Measurements from ENCODE around the gene GIPC2.
"Not testable (repeated sequence)": the region's sequence is repeated elsewhere in the genome, so short reads cannot be mapped to it uniquely, and the experiment has no call there.

The GIPC2 gene

DNA sequence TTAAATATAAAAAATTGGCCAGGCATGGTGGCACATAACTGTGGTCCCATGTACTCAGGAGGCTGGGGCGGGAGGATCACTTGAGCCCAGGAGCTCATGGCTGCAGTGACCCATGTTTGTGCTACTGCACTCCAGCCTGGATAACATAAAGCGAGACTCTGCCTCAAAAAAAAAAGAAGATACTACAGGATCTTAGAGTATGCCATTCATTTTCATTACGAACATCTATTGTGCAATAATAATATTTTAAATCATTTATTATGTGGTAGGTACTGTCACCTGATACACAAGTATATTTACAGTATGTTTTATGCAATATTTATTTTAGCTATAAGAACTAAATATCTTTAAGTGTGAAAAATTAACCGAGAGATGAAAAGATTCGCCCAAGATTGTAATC, 9.3 kb upstream of the GIPC2 start:
- no peak for DNase-seq (ENCODE audit: low read depth, low spot score)

DNA sequence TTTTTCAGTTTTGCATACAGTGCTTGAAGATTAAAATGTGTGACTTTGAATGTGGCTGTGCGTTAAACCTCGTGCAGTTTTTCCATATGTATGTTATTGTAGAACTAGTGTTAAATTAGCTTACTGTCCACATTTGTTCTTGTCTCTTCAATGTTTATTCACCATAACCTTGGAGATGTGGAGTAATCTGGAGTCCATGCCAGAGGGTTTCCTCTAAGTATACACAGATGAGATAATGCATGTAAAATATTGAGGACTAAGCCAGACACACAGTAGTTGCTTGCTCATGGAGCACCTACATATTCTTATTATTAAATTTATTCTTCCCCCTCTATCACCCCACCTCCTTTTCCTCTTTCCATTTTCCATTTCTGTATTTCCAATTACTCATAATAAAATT, 7.7 kb upstream of the GIPC2 start:
- DNase-seq (ENCODE audit: low read depth, low spot score) = no peak

DNA sequence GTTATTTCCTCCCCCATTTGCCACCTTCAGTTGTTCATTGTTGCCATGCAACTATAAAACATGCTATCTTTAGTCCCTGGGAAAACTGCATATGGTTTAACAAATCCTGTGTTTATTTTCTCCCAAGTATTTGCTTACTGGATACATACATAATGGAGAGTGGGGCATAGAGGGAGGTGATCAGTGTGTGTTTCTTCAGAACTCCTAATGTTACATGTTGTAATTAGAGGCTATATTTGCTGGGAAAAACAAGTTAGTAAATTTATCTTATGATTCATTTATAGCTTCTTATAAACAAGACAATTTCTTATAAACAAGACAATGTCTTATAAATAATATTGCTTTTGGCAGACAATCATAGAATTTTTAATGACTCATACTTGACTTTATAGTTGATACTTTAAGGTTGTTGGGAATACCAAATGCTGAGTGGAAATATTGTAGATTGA, 7.3 kb upstream of the GIPC2 start:
- peak; percentile 67 for DNase-seq (ENCODE audit: low read depth, low spot score)

DNA sequence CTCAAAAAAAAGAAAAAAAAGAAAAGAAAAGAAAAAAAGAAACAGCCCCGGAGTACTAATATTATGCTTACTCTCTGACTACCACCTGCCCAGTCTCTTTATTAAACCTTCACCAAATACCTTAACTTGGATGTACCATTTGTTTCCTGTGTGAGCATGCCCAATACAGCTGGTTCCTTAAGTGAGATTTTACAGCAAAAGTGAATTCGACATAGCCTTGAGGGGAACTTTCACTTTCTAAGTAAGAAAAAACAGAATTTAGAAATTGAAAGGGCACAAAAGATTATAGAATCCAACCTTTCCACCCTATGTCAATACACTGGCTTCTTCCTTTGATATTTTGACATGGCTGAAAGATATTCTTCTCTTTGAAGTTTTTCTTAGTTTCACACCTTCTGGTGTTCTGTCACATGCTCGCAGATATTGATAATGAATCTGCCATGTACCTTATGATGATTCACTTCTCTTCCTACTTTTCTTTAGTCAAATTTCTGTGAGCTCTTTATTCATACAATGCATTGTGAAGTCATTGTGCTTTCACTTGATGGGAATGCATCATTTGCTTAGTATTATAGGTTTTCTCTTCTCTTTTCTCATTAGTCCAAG, 5.2 kb upstream of the GIPC2 start:
- no peak for DNase-seq (ENCODE audit: low read depth, low spot score)

DNA sequence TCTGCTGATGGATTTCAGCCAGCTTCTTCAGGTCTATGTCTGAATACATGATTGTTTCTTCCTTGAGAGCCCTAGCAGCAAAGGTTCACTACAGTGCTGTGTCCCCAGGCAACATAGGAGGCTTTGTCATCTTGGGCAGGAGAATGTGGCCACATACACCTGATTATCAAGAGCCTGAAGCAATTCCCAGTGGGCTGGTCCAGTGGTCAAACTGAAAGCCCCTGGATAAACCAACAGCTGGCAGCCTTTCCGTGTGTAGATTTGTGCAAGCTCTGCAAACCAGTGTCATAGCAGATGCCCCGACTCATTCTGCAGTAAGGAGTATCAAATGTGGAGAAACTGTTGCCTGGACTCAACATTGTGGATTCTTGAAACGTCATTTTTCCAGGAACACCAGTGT, 2.3 kb upstream of the GIPC2 start:
- DNase-seq (ENCODE audit: low read depth, low spot score) = no peak

DNA sequence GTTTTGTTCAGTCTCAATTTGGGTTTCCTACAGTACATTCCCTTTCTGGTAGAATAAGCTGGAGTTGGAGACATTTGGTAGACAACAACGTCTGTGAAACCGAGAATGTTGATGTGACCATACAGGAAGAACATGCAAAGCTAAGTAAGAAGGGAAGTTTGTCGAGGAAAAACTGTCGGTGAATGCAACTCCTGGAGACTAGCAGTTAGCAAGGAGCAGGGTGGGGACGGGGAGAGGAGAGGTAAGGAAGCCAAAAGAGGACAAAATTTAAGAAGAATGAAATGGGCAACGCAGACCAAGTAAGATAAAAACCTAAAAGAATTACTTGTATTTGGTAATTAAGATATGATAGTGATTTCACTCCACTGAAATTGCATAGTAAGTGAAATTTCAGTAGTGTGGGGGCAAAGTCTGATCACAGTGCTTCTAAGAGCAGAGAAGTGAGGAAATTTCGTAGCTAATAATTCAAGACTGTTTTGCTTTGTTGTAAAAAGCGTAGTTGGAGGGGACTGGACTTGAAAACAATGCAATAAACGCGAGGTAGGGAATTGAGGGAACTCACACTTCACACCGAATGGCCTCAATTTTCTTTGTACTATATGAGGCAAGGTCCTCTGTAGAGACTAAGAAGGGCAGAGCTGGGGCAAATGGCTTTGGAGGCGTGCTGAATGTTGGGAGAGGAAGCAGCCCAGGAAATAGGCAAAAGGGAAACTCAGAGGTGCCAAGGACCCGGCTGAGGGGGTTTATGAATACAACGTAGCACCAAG, 787 bp upstream of the GIPC2 start:
- DNase-seq (ENCODE audit: low read depth, low spot score) = no peak

DNA sequence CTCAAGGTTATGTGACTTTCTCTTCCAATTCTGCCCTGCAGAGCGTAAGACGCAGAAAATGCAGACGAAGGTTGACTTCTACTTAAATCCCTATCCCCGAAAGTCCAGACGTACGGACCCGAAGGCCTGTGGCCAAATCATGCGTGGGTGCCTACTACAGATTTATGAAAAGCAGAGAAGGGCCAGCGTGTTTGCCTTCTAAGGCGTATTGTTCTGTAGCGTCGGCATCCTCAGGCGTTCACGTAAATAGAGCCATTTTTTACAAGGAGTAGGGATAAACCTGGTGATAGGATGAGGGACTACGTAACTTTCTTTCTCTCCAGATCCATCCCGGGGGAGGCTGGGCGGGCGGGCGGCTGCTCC, 222 bp upstream of the GIPC2 start:
- DNase-seq (ENCODE audit: low read depth, low spot score) = no peak

DNA sequence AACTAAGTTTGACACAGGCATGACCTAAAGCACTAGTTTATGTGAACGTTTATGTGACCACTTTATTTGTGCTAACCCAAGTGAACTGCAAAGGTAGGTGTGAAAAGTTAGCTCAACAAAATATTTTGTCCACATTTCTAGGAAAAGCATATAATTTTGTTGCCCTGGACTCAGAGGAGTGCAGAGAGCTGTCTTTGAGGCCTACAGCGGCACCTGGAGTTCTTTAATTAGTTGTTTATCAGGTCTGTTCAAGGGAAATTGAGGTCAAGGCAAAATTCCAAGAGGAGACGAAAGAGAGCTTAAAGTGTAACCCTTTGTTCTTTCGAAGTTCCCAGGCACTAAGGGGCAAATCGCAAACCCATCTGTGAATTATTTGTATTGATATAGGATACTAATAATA, 1.3 kb downstream of the GIPC2 start:
- no peak for DNase-seq (ENCODE audit: low read depth, low spot score)

DNA sequence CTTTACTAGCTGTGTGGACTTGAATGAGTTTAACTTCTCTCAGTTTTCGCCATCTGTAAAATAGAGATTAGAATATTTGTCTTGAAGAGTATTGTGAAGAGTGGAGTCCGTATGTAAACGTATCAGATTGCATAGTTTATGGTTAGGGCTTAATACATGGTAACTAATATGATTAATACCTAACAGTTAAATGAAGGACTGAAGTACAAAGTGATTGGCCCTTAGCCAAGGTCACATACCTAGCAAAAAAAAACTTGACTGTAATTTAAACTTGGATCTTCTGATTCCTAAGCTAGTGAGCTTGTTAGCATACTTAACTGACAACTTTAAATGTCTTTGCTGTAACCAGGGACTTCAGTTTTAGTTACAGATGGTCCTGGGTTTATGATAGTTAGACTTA, 1.9 kb downstream of the GIPC2 start:
- no peak for DNase-seq (ENCODE audit: low read depth, low spot score)

DNA sequence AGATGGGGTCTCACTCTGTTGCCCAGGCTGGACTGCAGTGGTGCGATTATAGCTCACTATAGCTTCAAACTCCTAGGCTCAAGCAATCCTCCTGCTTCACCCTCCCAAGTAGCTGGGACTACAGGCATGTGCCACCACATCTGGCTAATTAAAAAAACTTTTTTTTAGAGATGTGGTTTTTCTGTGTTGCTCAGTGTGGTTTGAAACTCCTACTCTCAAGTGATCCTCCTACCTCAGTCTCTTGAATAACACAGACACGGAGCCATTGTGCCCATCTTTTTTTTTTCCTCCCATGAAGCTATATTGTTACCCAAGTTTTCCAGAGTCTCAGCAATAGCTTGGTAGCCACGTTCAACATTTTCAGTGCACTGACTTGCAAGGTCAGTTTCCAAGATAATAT, 2.7 kb downstream of the GIPC2 start:
- DNase-seq (ENCODE audit: low read depth, low spot score) = no peak

DNA sequence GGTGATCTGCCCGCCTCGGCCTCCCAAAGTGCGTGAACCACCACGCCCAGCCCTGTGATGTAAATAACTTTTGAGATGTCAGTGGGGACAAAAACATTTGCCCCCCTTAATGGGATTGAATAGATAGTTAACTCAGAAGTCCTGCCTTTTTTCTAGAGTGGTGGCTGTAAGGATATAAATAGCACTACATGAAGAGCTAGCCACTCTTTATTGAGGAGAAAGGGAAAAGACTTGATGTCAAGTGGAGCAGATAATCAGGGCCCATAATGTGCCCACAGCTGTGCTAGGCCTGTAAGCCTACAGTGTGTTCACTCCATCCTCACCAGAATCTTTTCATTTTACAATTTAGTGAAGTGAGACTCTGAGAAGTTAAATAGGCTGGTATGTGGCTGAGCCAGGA, 3.6 kb downstream of the GIPC2 start:
- DNase-seq (ENCODE audit: low read depth, low spot score) = no peak

DNA sequence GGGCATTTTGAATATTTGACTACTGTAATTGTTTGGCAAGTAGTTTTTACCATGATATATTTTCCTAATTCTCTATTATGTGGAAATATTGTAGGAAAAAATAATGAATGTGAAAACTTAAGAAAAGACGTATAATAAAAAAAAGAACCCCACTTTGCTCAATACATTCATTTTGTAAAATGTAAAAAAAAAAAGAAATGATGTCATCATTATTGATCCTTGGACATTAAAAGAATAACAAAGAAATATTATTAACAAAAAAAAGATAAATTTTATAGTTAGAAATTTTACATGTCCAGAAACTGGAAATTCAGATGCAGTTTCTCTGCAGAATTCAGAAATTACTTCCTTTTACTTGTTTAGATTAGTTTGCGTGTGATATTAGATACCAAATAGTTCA, 5.2 kb downstream of the GIPC2 start:
- no peak for DNase-seq (ENCODE audit: low read depth, low spot score)

DNA sequence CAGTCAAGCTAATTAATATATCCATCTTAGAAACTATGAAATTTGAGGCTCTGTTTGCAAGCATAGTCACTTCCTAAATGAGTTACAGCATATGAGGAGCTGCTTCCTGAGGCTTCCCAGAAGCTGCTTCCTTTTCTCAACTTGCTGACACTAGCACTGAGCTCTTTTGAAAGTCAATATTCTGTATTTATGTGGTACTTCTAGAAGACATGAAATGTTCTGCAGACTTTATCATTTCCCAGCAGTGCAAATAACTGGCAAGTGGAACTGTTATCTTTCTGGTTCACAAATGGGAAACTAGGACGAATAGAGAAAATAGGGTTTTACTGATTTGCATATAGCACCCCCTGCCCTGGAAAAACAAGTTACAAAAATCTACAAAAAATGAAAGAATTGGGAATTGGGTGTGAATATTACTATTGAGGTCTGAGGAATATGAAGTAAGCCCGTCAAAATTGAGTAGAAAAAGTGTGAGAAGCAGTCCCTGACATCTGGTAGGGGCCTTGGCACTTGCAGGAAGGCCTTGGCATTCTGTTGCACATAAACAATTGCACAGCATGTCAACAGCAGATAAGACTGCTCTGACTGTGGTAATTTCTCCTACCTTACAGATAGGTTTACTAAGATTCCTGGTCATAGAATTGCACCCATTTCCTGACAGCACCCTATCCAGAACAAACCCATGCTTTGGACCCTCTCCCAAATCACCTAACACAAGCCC, 7.1 kb downstream of the GIPC2 start:
- DNase-seq (ENCODE audit: low read depth, low spot score) = no peak

DNA sequence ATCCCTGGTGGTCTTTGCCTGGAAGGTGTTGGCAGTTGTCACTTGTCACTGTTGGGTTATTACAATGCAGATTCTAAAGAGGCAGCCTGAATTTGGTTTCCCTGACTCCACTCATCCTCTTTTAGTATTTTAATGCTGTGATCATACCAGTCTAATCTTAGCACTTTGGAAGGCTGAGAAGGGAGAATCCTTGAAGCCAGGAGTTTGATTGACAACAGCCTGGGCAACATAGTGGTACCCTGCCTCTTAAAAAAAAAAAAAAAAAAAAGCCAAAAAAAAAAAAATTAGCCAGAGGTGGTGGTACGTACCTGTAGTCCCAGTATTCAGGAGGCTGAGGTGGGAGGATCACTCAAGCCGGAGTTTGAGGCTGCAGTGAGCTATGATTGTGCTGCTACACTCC, 7.7 kb downstream of the GIPC2 start:
- DNase-seq (ENCODE audit: low read depth, low spot score) = no peak

DNA sequence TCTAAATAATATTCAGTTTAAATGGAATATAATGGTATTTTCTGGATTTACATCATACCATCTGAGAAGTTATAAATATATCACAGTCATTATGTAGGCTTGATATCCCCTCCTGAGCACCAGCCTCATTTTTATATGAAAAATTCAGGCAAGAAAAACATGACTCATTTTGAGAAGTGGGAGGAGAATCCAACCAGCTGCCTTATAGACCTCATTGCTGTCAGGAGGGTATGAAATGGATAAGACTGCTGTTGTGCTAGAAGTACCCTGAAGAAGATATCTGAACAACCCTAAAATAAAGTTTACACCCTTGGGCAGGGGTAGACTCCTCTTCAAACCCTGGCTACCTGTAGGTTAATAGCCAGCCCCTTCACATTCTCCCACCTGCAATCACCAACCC, 8.8 kb downstream of the GIPC2 start:
- DNase-seq (ENCODE audit: low read depth, low spot score) = no peak

DNA sequence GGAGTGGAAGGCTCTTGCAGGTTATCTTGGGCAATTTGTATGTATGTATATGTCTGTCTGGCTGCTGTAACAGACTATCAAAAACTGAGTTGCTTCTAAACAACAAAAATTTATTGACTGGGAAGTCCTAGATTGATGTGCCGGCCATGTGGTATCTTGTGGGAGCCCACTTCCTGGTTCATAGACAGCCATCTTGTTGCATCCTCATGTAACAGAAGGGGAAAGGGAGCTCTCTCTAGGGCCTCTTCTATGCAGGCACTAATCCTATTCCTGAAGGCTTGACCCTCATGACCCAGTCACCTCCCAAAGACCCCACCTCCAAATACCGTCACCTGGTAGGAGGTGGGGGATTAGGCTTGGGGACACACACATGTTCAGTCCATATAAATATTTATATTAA, 9.2 kb downstream of the GIPC2 start:
- DNase-seq (ENCODE audit: low read depth, low spot score) = no peak

DNA sequence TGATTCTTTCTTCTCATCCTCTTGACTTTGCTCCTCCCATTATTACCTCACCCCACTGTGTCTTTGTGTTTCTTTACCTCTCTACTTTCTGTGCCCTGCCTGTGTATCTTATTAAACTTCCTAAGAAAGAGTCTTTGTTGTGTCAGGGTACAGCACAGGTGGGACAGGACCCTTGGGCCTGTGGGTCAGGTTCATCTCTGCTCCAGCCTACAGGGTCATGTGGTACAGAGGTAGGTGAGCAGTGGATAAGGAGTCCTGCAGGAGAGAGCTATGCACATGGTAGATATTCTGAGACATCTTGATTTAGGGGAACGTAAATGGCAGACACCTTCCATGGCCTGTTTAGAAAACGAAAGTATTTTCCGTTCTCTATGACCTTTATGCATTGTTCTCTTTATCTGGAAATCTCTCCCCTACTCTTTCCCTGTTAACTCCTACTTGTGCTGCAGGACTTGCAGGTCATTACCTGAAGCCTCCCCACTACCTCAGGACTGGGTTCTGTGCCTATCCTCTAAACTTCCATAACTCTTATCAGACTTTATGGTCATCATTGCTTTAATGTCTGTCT, 9.9 kb downstream of the GIPC2 start:
- DNase-seq (ENCODE audit: low read depth, low spot score) = no peak

DNA sequence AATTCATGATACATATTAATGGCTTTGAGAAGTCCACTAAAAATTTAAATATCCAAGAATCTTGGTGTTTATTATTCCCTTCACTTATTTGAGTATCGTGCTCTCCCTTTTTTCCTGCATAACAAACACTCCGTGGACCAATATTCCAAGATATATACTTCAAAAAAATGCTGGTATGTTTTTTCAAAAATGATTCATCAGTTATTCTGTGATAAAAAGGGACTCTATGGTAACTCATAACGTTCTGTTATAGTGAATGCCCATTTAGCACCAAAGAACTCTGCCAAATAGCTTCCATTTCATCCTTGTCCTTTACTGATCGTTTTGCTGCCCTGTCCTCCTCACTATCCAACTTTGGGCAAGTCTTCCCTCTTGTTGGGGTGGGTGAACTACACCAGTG, 12.9 kb downstream of the GIPC2 start:
- no peak for DNase-seq (ENCODE audit: low read depth, low spot score)

DNA sequence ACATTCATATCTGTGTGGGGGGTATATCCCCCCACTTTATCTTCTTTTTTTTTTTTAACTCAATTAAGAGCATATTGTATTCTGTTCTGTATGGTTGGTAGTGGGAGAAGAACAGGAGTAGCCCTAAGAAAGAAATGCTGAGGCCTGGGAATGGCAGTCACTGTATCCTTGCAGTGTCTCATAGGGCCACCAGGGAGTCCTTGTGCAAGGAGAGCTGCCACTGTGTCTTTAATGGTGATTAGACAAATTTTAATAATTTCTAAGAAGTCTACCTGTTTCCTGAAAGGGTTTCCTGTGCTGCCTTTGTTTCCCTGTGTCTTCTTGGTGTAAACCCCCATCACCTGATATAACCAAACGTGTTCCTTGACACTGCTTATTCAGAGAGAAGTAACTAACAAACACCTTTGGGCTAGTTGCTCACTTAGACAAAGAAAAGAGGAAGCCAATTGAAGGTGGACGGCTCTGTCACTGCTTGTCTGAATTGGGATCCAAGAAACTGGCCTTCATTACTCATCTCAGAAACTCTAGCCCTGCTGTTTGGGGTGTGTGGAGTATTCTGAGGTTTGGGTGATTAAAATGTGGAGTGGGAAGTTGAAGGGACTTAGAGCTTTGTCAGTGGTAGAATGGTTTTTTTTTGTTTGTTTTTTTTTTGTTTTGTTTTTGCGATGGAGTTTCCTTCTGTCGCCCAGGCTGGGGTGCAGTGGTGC, 15.2 kb downstream of the GIPC2 start:
- DNase-seq (ENCODE audit: low read depth, low spot score) = no peak

DNA sequence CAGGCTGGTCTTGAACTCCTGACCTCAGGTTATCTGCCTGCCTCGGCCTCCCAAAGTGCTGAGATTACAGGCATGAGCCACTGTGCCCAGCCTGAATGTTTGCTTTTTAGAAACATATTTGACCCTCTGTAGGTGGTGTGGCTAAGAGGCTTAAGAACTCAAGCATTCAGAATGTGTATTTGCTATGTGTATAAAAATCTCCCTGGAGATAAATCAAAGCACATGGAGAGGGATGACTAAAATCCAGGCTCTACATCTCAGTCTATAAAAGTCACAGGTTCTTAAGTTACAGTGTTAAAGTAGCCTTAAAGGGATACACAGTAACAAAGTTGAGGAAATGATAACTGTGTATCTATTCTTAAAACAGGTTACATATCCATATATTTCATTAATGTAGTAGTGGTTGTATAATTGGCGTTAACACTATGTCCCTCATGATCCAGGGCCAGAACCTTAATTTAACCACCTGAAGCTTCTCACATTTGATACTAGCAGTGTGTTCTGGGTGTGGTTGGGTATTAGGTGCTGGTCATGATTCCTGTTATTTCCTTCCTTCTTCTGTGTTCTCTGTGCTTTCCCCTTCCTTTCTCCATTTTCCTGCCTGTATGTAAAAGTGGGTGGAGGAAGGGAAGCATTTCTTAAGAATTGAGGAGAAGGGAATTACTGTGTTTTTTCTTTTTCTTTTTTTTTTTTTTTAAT, 16.2 kb downstream of the GIPC2 start:
- DNase-seq (ENCODE audit: low read depth, low spot score) = peak; percentile 88

DNA sequence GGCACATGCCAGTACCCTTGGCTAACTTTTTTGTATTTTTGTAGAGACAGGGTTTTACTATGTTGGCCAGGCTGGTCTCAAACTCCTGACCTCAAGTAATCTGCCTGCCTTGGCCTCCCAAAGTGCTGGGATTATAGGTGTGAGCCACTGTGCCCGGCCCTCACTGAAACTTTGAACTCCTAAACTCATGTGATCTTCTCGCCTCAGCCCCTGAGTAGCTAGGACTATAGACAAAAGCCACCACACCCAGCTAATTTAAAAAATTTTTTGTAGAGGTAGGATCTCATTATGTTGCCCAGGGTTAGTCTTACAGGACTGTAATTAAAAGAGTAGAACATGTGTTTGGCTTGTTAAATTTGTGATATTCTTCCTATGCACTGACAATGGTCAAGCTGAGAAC, 19.1 kb downstream of the GIPC2 start:
- DNase-seq (ENCODE audit: low read depth, low spot score) = not testable (repeated sequence)

Data from brain pericyte (primary cell).